Fibroblast of skin of right quadriceps (primary cell): ENCODE results near the gene ZNF598.
A peak's percentile ranks its signal among the peaks of the same experiment; 100 is the strongest.

Source experiments
- DNase-seq: peaks from one replicate; pipeline ENCODE4 v3.0.0-alpha.2; 2013

ZNF598 gene

DNA sequence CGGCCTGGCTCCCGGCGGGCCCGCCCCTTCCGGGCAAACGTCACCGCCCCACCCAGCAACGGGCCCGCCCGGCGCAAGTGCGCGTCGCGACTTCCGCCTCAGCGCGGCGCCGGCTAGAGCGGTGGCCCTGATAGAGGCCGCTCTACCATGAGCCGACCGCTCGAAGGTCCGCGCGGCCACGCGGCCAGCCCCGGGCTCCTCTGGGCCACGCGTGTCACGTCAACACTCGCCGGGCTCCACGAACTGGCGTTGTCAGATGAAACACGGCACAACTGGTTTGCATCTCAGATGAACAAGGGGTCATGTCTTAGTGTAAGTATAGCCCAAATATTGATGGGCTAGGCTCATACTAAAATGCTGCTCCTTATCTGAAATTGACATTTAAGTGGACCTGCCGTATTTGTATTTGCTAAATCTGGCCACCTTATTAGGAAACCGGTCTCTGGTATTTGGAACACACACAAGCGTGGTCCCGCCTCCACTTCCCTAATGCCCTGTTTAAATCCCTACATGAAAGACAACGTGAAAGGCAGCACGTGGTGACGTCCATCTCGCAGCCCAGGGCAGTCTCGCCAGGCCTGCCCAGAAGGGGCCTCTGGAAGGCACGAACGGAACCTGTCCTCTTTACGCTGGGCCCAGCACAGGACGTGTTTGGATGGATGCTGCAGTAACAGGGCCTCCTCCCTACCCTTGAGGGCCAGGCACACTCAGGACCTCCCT, at the start of gene ZNF598:
Gene ZNF598 (minus strand): TSS at position 31 of the 720 bp plus-strand sequence.
- peak; percentile 88 for DNase-seq

DNA sequence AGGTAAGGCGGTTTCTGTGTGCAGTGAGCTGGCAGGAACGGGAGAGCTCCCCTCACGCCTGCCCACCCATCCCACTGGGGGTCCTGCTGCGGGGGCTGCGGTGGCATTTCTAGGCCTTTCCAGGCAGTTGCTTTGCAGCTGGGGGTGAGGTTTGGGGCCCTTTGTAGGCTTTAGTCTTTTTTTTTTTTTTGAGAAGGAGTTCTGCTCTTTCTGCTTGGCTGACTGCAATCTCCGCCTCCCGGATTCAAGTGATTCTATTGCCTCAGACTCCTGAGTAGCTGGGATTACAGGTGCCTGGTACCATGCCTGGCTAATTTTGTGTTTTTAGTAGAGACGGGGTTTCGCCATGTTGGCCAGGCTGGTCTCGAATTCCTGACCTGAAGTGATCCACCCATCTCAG, 49.3 kb upstream of the ZNF598 start:
- DNase-seq: no peak

DNA sequence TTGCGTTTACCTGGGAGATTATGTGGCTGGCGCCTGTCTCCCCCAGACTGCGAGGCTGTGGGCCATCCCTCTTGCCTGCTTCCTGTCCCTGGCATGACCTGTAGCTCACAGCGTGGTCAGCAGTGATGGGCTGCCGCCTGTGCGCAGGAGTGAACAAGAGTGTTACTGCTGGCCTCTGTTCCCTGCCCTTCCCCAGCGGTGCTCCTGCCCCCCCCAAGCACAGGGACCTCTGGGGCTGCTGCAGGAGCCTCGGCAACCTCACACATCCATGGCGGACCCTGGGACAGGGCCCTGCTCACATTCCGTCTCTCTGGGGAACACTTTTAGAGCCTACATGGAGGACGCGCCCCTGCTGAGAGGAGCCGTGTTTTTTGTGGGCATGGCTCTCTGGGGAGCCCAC, 48.8 kb upstream of the ZNF598 start:
- DNase-seq: no peak

- no peak for DNase-seq
Observed at GRCh38 chr16:2057438-2057837, 47.8 kb upstream of the ZNF598 start.

- DNase-seq: no peak
Observed at GRCh38 chr16:2056681-2057407, 47.2 kb upstream of the ZNF598 start.

- no peak for DNase-seq
Observed at GRCh38 chr16:2056077-2056476, 46.5 kb upstream of the ZNF598 start.

DNA sequence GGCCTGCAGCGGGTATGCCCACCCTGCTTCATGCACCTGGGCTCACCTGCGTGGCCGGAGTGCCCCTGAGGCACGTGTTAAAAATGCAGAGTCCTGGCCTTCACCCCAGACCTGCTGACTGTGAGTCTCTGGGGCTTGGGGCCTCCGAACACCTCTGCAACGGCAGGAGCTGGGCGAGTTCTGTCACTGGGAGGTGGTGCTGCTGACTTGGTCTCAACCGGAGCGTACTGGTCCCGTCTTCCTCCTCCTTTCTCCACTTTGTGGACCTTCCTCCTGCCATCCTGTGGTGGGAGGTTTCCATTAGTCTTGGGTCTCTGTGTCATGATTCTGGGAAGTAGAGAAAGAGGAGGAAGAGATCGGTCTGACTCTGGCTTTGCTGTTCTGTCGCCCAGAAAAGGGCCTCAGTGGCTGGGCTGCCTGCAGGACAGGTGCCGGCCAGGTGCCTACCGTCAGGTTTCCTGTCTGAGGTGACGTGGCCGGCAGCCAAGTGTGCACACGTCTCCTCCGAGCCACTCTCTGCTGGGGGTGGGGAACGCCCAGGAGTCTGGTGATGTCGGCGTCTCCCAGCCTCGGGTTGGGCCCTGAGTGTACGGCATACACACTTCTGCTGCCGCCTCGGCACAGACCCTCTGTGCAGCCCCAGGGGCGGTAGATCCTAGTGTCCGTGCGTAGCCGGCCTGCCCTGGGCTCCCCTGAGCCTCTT, 45.1 kb upstream of the ZNF598 start:
- no peak for DNase-seq

DNA sequence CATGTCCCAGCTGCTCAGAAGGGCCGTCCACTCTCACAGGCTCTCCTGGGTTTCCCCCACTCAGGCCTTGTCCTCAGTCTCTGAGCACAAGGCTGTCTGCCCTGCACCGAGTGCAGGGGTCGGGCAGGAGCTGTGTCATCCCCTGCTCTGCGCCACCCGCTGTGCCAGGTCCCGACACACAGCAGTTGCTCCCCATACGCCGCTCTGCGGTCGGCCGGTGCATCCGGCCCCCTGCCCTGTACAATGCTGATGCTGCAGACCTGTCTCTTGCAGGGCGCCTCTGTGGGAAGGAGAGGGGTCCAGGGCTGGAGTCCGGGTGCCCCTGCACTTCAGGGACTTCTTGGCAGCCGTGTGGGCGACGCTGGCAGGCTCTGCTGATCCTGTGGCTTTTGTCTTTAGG, 44.3 kb upstream of the ZNF598 start:
- no peak for DNase-seq

- DNase-seq: no peak
Observed at GRCh38 chr16:2053211-2053610, 43.6 kb upstream of the ZNF598 start.

DNA sequence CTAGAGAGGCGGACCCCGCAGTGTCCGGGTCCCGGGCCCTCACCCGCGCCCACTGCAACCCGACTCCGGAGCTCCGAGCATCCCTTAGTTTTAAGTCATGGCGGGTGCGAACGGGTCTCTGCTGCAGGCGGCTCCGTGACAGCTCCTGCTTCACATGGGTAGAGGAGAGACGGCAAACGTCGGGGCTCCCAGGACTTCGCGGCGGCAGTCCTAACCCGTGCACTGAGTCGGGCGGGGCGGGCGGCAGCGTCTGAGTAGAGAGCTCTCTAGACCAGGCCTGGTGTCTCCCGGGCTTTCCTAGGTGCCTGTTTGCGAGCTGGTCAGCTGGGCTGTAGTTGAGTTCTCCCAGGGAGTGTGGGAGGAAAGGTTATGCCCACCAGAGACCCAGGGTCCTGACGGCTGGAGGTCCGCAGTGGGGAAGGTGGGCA, 38.5 kb upstream of the ZNF598 start:
- no peak for DNase-seq

GRCh38 chr16:2047330-2048115, 37.9 kb upstream of the ZNF598 start, which contains the start of the genes NTHL1 and TSC2:
Gene NTHL1 (minus strand): TSS chr16:2047834. CDS start chr16:2047823, 11 bp downstream.
Gene TSC2 (plus strand): TSS chr16:2047985. CDS start chr16:2048616, 631 bp downstream.
- DNase-seq: peak; percentile 92

- no peak for DNase-seq
Observed at GRCh38 chr16:2046893-2047329, 37.3 kb upstream of the ZNF598 start.

DNA sequence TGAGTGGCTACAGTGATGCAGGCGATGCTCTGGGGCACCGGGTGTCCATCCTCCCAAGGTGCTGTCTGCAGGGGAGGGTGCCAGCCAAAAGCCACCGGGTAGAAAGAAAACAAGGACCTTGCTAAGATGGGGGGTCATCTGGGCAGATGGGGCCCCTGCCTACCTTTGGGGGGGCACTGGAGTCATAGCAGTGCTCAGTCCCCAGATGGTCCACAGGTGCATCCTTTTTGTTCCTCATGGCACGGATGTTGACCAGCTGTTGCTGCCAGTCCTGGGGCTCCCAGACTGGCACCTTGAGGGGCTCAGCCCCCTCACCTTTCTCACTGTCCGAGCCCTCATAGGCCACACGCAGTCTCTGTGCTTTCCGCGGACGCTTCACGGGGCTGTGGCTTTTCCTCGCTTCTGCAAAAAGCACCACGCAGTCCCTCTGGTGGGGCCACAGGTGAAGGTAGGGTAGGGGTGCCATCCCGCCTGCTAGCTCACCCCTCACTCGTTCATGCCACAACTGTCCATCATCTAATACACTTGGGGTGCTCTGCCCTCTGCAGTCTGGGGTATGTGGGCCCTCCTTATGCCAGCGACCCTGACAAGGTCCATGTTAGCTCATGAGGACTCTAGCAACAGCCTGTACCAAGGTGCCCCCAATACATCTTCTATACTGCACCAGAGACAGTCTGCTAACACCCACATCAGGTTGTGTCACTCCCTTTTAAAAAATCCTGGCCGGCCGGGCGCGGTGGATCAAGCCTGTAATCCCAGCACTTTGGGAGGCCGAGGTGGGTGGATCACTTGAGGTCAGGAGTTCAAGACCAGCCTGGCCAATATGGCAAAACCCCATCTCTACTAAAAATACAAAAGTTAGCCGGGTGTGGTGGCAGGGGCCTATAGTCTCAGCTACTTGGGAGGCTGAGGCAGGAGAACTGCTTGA, 36.6 kb upstream of the ZNF598 start:
- no peak for DNase-seq

DNA sequence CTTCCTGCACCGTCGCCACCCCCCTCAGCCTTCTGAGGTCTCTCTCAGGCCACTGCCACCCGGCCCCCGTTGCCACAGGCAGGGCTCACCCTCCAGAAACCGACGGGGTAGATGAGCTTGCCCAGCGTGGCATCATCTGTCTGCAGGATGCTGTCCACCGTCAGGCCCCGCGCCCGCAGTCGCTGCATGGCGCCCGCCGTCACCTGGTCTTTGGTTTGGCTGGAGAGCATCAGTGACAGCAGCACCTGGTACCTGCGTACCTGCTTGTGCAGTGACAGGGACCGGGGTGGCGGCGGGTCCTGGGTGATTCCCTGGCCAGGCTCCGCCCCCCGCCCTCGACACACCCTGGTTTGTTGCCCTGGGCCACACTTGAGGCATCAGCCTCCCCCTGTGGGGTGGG, 34.9 kb upstream of the ZNF598 start:
- no peak for DNase-seq

DNA sequence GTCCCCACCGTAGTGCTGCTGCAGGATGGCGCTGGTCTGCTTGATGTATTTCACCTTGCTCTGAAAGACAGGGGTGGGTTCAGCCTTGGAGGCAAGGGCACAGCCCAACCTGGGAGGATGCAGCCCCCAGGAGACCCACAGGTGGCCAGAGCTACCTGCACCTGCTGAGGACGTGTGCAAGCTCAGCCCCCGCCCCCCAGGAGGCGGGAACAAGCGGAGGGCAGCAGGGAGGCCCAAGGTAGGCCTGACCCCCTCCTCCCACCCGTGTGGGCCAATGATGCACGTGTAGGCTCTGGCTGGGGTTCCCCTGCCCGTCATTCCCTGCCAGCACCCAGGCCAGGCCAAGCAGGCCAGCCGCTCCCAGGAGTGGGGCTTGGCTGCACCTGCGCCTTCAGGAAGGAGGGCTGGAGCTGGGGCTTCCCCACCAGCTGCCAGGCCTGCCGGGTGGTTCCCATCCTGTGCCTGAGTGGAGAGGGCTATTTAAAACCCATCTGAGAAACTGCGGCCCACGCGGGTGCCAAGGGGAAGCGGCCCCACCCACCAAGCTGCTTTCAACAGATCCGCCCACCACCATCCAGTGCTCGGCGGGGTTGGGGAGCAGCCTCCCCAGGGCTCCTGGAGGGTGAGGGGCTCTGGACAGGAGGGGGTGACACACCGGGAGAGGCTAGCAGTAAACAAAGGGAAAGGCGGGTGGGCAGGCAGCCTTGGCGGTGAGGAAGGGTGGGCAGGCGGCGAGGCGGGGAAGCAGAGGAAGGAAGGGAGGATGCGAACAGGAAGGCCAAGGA, 34.2 kb upstream of the ZNF598 start:
- no peak for DNase-seq

- no peak for DNase-seq
Observed at GRCh38 chr16:2042986-2043666, 33.5 kb upstream of the ZNF598 start.

DNA sequence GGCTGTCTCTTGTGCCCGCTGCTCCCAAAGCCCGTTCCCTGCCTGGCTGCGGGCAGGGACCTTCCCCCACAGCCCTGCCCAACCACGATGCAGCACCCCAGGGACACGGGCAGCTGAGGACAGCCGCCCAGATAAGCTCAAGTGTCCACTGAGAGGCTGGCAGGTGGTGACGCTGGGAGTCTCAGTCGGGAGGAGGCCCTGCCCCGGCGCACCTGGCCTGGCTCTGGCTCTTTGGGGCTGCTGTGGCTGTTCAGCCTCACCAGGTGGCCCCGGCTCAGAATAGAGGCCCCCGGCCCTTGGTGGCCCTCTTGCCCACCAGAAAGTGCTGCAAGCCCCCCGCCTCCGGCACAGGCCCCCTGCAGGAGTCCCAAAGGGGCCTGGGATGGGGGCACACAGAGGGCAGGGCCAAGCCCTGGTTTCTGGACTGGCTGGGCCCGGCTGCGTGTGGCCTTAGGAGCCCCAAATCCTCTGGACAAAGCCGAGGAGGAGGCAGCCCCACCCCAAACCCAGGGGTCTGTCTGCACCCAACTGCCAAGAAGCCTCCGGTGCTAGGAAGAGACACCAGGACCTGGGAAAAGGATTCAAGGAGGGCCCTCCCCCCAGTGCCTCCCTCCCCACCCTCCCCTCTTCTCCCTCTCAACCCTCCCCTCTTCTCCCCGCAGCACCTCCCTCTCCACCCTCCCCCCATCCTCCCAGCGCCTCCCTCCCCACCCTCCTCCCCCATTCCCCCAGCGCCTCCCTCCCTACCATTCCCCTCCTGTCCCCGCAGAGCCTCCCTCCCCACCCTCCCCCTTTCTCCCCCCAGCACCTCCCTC, 32.8 kb upstream of the ZNF598 start:
- no peak for DNase-seq

- no peak for DNase-seq
Observed at GRCh38 chr16:2040787-2041522, 31.3 kb upstream of the ZNF598 start.
